HepG2 (cell line): Measurements from ENCODE around the gene INPP5E. TPM values are rescaled to one million over a fixed set of nuclear protein-coding genes. Genes with fewer than 3 reads are reported as not detected.

Experiments used
- ETV5 ChIP-seq: IDR thresholded peaks from 2 replicates; pipeline ENCODE4 v1.6.1; 2018; ENCODE audit warnings: missing biosample characterization, missing genetic modification reagents, inconsistent platforms, borderline replicate concordance
- GATA4 ChIP-seq: sonication (generic); IDR thresholded peaks from 2 replicates; pipeline ENCODE4 v1.6.1; 2016; ENCODE audit warnings: antibody characterized with exemption, low read depth, borderline replicate concordance
- IKZF5 ChIP-seq: IDR thresholded peaks from 2 replicates; pipeline ENCODE4 v1.6.1; 2018; ENCODE audit warnings: missing genetic modification reagents, mild to moderate bottlenecking, missing compliant biosample characterization
- LCORL ChIP-seq, 2 experiments: fragments of 450-650 bp in 1 of 2; sonication (generic) in 1 of 2; formaldehyde crosslinking in 1 of 2; IDR thresholded peaks; 2 replicates each; pipeline versions ENCODE4 v1.5.0 to v1.6.1; 2017 to 2020; ENCODE audit warnings: antibody characterized with exemption in 1 of 2, missing genetic modification reagents in 1 of 2
- POLR2AphosphoS5 ChIP-seq: IDR thresholded peaks from 2 replicates; pipeline ENCODE4 v1.6.1; 2012; ENCODE audit warnings: low read depth, low read length
- RBM39 ChIP-seq: fragments of 200-400 bp; formaldehyde crosslinking; IDR thresholded peaks from one replicate; pipeline ENCODE4 v1.6.1; 2018; ENCODE audit warnings: antibody characterized with exemption, mild to moderate bottlenecking, low read depth, low read length; ENCODE audit not compliant: poor library complexity, severe bottlenecking
- RFX3 ChIP-seq: IDR thresholded peaks from 2 replicates; pipeline ENCODE4 v1.6.1; 2016; ENCODE audit warnings: missing biosample characterization, missing genetic modification reagents
- SAP130 ChIP-seq: IDR thresholded peaks from 2 replicates; pipeline ENCODE4 v1.6.1; 2016; ENCODE audit warnings: low read depth
- SKI ChIP-seq: fragments of 450-650 bp; IDR thresholded peaks from one replicate; pipeline ENCODE4 v1.6.1; 2018; ENCODE audit warnings: mild to moderate bottlenecking; ENCODE audit not compliant: partially characterized antibody
- THAP11 ChIP-seq: IDR thresholded peaks from 2 replicates; pipeline ENCODE4 v1.6.1; 2016; ENCODE audit warnings: missing biosample characterization, missing genetic modification reagents
- ZFP36L1 ChIP-seq: sonication (generic); formaldehyde crosslinking; IDR thresholded peaks from 2 replicates; pipeline ENCODE4 v1.8.0; 2022; ENCODE audit warnings: mild to moderate bottlenecking, missing genetic modification reagents, moderate library complexity
- ZNF292 ChIP-seq: sonication (generic); formaldehyde crosslinking; IDR thresholded peaks from 2 replicates; pipeline ENCODE4 v1.8.1; 2022; ENCODE audit warnings: mild to moderate bottlenecking, low read depth, missing genetic modification reagents, borderline replicate concordance
- ZNF564 ChIP-seq: sonication (generic); formaldehyde crosslinking; IDR thresholded peaks from 2 replicates; pipeline ENCODE4 v1.8.1; 2023; ENCODE audit warnings: mild to moderate bottlenecking, missing genetic modification reagents
- ZNF589 ChIP-seq: sonication (generic); formaldehyde crosslinking; conservative IDR thresholded peaks from 2 replicates; pipeline ENCODE4 v1.8.0; 2022; ENCODE audit warnings: mild to moderate bottlenecking, moderate library complexity, missing genetic modification reagents
- ZNF687 ChIP-seq: sonication (generic); formaldehyde crosslinking; IDR thresholded peaks from 2 replicates; pipeline ENCODE4 v1.5.1; 2020; ENCODE audit warnings: mild to moderate bottlenecking, missing genetic modification reagents, moderate library complexity
- polyA plus RNA-seq, 8 experiments: library from polyadenylated mRNA; depleted of rRNA in 3 of 8; stranded (reverse) in 7 of 8; unstranded in 1 of 8; fragments of >200 nt; fragmentation: Illumina TruSeq in 4 of 8; extraction: Trizol in 4 of 8; gene quantifications; 2 replicates each; pipeline versions ENCODE4 v1.2.1 to v1.2.3, GENCODE V29; 2011 to 2016; ENCODE audit warnings: low read depth in 4 of 8, missing spikeins in 1 of 8, mixed read lengths in 1 of 8; ENCODE audit not compliant: insufficient read depth in 1 of 8
- total RNA-seq, 5 experiments: library from RNA; depleted of rRNA; stranded (reverse); fragments of >200 nt; fragmentation: Illumina TruSeq; extraction: Trizol; gene quantifications; 2 replicates each; pipeline ENCODE4 v1.2.3, GENCODE V29; 2016; ENCODE audit warnings: low read depth in 1 of 5
- TF ChIP-seq, protein P1 (sequence below): sonication (generic); formaldehyde crosslinking; IDR thresholded peaks from 2 replicates; pipeline ENCODE4 v1.4.0; 2020; ENCODE audit warnings: missing genetic modification reagents
- TF ChIP-seq, protein P2 (sequence below): sonication (generic); formaldehyde crosslinking; IDR thresholded peaks from 2 replicates; pipeline ENCODE4 v1.5.0; 2020; ENCODE audit warnings: mild to moderate bottlenecking, missing genetic modification reagents, borderline replicate concordance

Gene INPP5E
- total and polyA plus RNA-seq, 2 of the 13 experiments (the other 11 are each of a cell fraction or from before 2014, with no cell fraction given): 5.5 TPM

GRCh38 chr9:136483589-136484152, 44.0 kb upstream of the INPP5E start (continued):
- TF ChIP-seq POLR2AphosphoS5 (peak; percentile 81), IKZF5 (CRISPR knock-in tag) (peak; percentile 33; the same call in 1 of the 2 replicates), LCORL (IDR thresholded peaks at IDR 0.05) (no peak), LCORL (CRISPR knock-in tag; IDR thresholded peaks at IDR 0.05) (peak; percentile 18; the same call in 1 of the 2 replicates), ETV5 (CRISPR knock-in tag) (peak; percentile 72; the same call in 1 of the 2 replicates), ZNF564 (CRISPR knock-in tag) (0 out of 2 replicates have a peak, but pooled peaks have one; percentile 46), ZNF292 (CRISPR knock-in tag) (no peak), ZFP36L1 (no peak), ZNF589 (CRISPR knock-in tag) (0 out of 2 replicates have a peak, but pooled peaks have one; percentile 6), SKI (peak; percentile 36), GATA4 (0 out of 2 replicates have a peak, but pooled peaks have one; percentile 37), THAP11 (CRISPR knock-in tag) (0 out of 2 replicates have a peak, but pooled peaks have one; percentile 17), RBM39 (peak; percentile 14), ZNF687 (CRISPR knock-in tag) (peak; percentile 48), SAP130 (peak; percentile 93), RFX3 (CRISPR knock-in tag) (peak; percentile 49; the same call in 1 of the 2 replicates)
- TF ChIP-seq, protein P1, sequence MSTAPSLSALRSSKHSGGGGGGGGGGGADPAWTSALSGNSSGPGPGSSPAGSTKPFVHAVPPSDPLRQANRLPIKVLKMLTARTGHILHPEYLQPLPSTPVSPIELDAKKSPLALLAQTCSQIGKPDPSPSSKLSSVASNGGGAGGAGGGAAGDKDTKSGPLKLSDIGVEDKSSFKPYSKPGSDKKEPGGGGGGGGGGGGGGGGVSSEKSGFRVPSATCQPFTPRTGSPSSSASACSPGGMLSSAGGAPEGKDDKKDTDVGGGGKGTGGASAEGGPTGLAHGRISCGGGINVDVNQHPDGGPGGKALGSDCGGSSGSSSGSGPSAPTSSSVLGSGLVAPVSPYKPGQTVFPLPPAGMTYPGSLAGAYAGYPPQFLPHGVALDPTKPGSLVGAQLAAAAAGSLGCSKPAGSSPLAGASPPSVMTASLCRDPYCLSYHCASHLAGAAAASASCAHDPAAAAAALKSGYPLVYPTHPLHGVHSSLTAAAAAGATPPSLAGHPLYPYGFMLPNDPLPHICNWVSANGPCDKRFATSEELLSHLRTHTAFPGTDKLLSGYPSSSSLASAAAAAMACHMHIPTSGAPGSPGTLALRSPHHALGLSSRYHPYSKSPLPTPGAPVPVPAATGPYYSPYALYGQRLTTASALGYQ (CRISPR knock-in tag): no peak
- TF ChIP-seq, protein P2, sequence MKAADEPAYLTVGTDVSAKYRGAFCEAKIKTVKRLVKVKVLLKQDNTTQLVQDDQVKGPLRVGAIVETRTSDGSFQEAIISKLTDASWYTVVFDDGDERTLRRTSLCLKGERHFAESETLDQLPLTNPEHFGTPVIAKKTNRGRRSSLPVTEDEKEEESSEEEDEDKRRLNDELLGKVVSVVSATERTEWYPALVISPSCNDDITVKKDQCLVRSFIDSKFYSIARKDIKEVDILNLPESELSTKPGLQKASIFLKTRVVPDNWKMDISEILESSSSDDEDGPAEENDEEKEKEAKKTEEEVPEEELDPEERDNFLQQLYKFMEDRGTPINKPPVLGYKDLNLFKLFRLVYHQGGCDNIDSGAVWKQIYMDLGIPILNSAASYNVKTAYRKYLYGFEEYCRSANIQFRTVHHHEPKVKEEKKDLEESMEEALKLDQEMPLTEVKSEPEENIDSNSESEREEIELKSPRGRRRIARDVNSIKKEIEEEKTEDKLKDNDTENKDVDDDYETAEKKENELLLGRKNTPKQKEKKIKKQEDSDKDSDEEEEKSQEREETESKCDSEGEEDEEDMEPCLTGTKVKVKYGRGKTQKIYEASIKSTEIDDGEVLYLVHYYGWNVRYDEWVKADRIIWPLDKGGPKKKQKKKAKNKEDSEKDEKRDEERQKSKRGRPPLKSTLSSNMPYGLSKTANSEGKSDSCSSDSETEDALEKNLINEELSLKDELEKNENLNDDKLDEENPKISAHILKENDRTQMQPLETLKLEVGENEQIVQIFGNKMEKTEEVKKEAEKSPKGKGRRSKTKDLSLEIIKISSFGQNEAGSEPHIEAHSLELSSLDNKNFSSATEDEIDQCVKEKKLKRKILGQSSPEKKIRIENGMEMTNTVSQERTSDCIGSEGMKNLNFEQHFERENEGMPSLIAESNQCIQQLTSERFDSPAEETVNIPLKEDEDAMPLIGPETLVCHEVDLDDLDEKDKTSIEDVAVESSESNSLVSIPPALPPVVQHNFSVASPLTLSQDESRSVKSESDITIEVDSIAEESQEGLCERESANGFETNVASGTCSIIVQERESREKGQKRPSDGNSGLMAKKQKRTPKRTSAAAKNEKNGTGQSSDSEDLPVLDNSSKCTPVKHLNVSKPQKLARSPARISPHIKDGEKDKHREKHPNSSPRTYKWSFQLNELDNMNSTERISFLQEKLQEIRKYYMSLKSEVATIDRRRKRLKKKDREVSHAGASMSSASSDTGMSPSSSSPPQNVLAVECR (CRISPR knock-in tag): peak; percentile 83
